Glutamatergic neuron (in vitro differentiated cells): ENCODE measurements around the gene FGF8. TPM values are rescaled to one million over a fixed set of nuclear protein-coding genes. Genes with fewer than 3 reads are reported as not detected.
A peak's percentile ranks its signal among the peaks of the same experiment; 100 is the strongest.

ENCODE experiments used
- DNase-seq: peaks from one replicate; pipeline ENCODE4 v3.0.0; 2022
- H3K27ac Mint-ChIP-seq: one replicate; pipeline ENCODE4 v1.8.0; 2020; ENCODE audit warnings: mild to moderate bottlenecking, mixed read lengths, inconsistent platforms; ENCODE audit not compliant: unreplicated experiment
- H3K27me3 Mint-ChIP-seq: one replicate; pipeline ENCODE4 v1.8.0; 2020; ENCODE audit warnings: mild to moderate bottlenecking, moderate library complexity, mixed read lengths, inconsistent platforms; ENCODE audit not compliant: unreplicated experiment
- H3K36me3 Mint-ChIP-seq: one replicate; pipeline ENCODE4 v1.8.0; 2020; ENCODE audit warnings: mild to moderate bottlenecking, mixed read lengths, inconsistent platforms; ENCODE audit not compliant: unreplicated experiment
- H3K4me1 Mint-ChIP-seq: one replicate; pipeline ENCODE4 v1.8.0; 2020; ENCODE audit warnings: mild to moderate bottlenecking, low read depth, mixed read lengths, inconsistent platforms; ENCODE audit not compliant: unreplicated experiment
- H3K4me3 Mint-ChIP-seq: one replicate; pipeline ENCODE4 v1.8.0; 2020; ENCODE audit warnings: mild to moderate bottlenecking, mixed read lengths, inconsistent platforms; ENCODE audit not compliant: unreplicated experiment
- H3K9me3 Mint-ChIP-seq: one replicate; pipeline ENCODE4 v1.8.0; 2020; ENCODE audit warnings: mild to moderate bottlenecking, moderate library complexity, mixed read lengths, inconsistent platforms; ENCODE audit not compliant: unreplicated experiment
- total RNA-seq: library from RNA; stranded (reverse); fragmentation: NEBNext Ultra II Directional; extraction: Animal tissue kit (Norgen Biotek cat#: 25700); gene quantifications from one replicate; pipeline ENCODE4 v1.2.1, GENCODE V29; 2021; ENCODE audit not compliant: unreplicated experiment
- TF ChIP-seq, protein P1 (sequence below): fragments of 200-600 bp; sonication (generic); IDR thresholded peaks from one replicate; pipeline ENCODE4 v1.5.0; 2021; ENCODE audit not compliant: partially characterized antibody, unreplicated experiment

Gene FGF8
- total RNA-seq, 1 donor from 2014 or later: 1.1 TPM

DNA sequence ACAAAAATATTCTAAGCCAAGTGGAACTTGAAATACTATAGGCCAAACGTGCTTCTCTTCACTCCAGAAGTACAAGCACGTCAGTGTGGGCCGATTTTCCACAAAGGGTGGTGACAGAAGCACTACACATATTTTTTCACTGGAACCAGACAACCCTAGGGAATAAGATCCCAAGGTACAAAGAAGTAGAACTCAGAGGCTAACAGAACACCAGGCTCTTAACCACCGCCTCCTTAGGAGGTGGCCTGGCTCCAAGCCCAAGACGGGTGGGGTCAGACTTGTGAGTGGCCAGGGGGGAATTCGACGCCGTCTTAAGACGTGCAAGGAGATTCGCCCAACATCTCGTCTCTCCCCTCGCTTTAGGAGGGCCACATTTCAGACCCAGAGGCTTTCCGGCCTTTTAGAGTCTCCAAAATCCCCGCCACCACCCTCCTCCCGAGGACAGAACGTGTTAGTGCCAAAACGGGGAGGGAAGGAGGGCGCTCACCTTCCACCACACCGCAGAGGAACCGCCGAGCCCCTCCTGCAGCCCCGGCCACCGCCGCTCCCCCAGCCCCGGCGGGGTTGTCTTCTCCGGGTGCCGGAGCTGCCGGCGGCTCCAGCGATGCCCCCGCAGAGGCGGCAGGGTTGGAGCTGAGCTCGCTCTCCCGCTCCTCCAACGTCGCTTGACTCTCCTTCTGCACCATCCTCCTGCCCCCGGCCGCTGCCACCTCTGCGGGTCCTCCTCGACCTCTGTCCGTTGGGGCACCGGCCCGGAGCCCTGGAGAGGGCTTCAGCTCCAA lies 41.6 kb upstream of the FGF8 start:
- Mint-ChIP-seq H3K4me3 (peak overlapping the region; percentile 95), H3K27ac (peak overlapping the region; percentile 99), H3K4me1 (peaks cover 29% of the 10 kb centered on the region), H3K27me3 (peaks cover 16% of the 10 kb centered on the region), H3K9me3 (peaks cover 25% of the 10 kb centered on the region), H3K36me3 (no peaks in the 10 kb centered on the region)
- TF ChIP-seq, protein P1, sequence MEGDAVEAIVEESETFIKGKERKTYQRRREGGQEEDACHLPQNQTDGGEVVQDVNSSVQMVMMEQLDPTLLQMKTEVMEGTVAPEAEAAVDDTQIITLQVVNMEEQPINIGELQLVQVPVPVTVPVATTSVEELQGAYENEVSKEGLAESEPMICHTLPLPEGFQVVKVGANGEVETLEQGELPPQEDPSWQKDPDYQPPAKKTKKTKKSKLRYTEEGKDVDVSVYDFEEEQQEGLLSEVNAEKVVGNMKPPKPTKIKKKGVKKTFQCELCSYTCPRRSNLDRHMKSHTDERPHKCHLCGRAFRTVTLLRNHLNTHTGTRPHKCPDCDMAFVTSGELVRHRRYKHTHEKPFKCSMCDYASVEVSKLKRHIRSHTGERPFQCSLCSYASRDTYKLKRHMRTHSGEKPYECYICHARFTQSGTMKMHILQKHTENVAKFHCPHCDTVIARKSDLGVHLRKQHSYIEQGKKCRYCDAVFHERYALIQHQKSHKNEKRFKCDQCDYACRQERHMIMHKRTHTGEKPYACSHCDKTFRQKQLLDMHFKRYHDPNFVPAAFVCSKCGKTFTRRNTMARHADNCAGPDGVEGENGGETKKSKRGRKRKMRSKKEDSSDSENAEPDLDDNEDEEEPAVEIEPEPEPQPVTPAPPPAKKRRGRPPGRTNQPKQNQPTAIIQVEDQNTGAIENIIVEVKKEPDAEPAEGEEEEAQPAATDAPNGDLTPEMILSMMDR: no peak
- DNase-seq: no peak

DNA sequence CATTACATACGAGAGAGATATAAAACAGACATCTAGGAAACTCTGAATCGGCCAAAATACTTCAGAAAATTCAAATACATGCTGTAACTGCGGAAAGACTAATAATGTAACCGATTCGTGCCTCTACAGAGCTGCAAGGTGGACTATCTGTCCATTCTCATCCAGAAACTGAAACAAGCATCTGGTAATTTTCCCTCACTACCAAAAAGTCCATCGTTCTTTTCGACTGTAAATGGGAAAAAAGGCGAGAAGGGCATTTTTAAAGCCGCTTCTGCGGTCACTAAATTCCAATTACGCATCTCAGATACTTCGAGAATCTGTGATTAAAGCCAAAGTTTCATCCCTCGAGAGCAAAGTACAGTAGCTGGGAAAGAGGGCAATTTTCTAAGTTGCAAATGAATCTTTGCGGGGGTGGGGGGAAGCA lies 41.0 kb upstream of the FGF8 start:
- H3K27ac Mint-ChIP-seq: peak overlapping the region; percentile 99
- TF ChIP-seq, protein P1: no peak
- no peaks in the 10 kb centered on the region for H3K36me3 Mint-ChIP-seq
- peaks cover 17% of the 10 kb centered on the region for H3K27me3 Mint-ChIP-seq
- H3K9me3 Mint-ChIP-seq: peaks cover 25% of the 10 kb centered on the region
- no peak for DNase-seq
- peak overlapping the region; percentile 95 for H3K4me3 Mint-ChIP-seq
- H3K4me1 Mint-ChIP-seq: peaks cover 30% of the 10 kb centered on the region

DNA sequence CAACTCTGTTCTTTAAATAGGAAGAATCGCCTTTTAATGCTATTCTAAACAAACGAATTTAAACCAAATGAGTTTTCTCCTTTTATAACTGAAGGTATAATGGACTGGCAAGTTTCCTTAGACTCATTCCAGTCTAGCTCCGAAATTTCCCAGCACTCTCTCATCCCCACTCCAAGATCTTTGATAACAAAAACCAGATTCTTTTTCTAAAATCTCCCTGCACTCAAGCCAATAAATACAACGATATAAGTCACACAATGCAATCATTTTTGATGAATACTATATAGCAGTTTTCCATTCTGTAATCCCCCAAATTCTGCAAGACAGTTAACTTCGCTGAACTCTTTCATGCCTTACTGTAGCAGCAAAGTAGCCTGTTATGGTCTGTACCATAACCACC lies 40.5 kb upstream of the FGF8 start:
- DNase-seq: no peak
- TF ChIP-seq, protein P1: no peak
- Mint-ChIP-seq H3K36me3 (no peaks in the 10 kb centered on the region), H3K9me3 (peaks cover 25% of the 10 kb centered on the region), H3K4me3 (peak overlapping the region; percentile 95), H3K4me1 (peaks cover 32% of the 10 kb centered on the region), H3K27ac (peak overlapping the region; percentile 99), H3K27me3 (peaks cover 17% of the 10 kb centered on the region)

DNA sequence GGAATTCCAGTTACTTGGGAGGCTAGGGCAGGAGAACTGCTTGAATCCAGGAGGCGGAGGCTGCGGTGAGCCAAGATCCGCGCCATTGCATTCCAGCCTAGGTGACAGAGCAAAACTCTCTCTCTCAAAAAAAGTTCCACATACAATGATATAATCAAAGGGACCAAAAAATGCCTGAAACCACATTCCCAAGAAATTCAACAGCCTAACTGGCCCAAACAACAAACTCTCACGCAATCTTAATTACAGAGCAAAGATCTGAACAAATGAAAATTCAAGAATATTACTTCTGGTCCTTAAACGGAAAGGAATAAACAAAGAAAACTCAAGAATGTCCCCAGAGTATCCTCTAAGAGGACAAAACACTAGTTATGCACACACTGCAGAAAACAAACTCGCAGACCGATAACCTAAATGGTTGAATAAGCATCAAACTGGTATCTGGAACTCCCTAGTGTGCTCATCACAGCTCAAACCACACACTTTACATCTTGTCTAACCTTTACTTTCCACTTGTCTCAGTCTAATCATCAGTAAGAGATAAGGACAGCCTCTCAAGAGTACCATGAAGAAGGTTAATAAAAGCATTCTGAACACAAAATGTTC lies 38.7 kb upstream of the FGF8 start:
- TF ChIP-seq, protein P1: no peak

DNA sequence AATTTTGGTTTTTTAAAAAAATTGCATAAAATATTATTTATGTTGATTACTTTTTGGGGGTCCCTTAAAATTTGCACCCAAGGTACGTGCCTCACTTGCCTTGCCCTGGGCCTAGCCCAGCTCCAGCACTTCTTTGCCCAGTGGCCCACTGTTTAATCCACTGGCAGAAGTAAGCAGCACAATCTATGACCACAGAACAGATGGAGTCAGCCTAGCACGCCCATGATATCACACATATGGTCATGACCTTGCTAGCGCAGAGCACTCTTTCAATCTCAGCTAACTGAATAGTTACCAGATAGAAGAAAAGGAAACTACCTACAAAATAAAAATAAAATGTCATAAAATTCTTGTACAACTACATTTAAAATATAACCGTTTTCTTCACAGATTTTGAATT lies 36.7 kb upstream of the FGF8 start:
- Mint-ChIP-seq H3K36me3 (peaks cover 2% of the 10 kb centered on the region), H3K27ac (peak overlapping the region; percentile 98), H3K4me1 (peaks cover 26% of the 10 kb centered on the region), H3K27me3 (peaks cover 4% of the 10 kb centered on the region), H3K9me3 (peaks cover 12% of the 10 kb centered on the region), H3K4me3 (peak overlapping the region; percentile 95)
- TF ChIP-seq, protein P1: no peak
- DNase-seq: peak; percentile 25

More for the DNA sequence above, 38.7 kb upstream of the FGF8 start:
- Mint-ChIP-seq H3K4me3 (peak overlapping the region; percentile 95), H3K27me3 (peaks cover 17% of the 10 kb centered on the region), H3K36me3 (no peaks in the 10 kb centered on the region), H3K4me1 (peaks cover 33% of the 10 kb centered on the region), H3K9me3 (peaks cover 25% of the 10 kb centered on the region), H3K27ac (peak overlapping the region; percentile 98)
- no peak for DNase-seq
